Endothelial cell of umbilical vein (primary cell): Measurements from ENCODE around the gene RPL31. TPM values are rescaled to one million over a fixed set of nuclear protein-coding genes. Genes with fewer than 3 reads are reported as not detected.

Experiments used
- BruUV-seq: library from RNA; stranded (reverse); fragments of 400-500 nt; replicated peaks from 2 replicates; lab custom pipeline; 2021; lab: Mats Ljungman, UMichigan
- CTCF ChIA-PET: fragments of 300-600, 350-600 bp; sonication (Branson Sonifier 250); formaldehyde crosslinking; loops from one replicate; lab custom pipeline; 2021; ENCODE audit warnings: antibody characterized with exemption, inconsistent platforms; lab: Charles Lee
- POLR2A ChIA-PET: fragments of 300-600, 350-600 bp; sonication (Branson Sonifier 250); formaldehyde crosslinking; loops from one replicate; lab custom pipeline; 2021; ENCODE audit warnings: antibody characterized with exemption, inconsistent platforms; lab: Charles Lee
- DNase-seq: peaks from one replicate; pipeline ENCODE4 v3.0.0-alpha.2; 2011; ENCODE audit warnings: low read depth, low spot score
- FAIRE-seq: peaks from 2 replicates; lab custom pipeline; 2011; peaks lifted over from hg19 to GRCh38; lab: Jason Lieb, UNC
- H2AFZ ChIP-seq: 2 replicates; pipeline ENCODE4 v1.6.0; 2012; ENCODE audit warnings: low read depth, low read length, control low read depth, inconsistent platforms
- H3K27ac ChIP-seq: 2 replicates; pipeline ENCODE4 v1.5.1; 2011; ENCODE audit warnings: low read depth, mild to moderate bottlenecking, control low read depth, low read length, moderate library complexity; ENCODE audit not compliant: insufficient read depth
- H3K27me3 ChIP-seq, 2 experiments: 2 replicates each; pipeline versions ENCODE4 v1.6.0 to v1.6.1; 2011; ENCODE audit warnings: low read length in 2 of 2, mixed read lengths in 1 of 2; ENCODE audit not compliant: control insufficient read depth in 2 of 2, insufficient read depth in 2 of 2
- H3K36me3 ChIP-seq, 2 experiments: 2 replicates in 1 of 2; 3 replicates in 1 of 2; pipeline ENCODE4 v1.5.1; 2011; ENCODE audit warnings: low read length in 2 of 2, mild to moderate bottlenecking in 1 of 2, moderate library complexity in 1 of 2; ENCODE audit not compliant: control insufficient read depth in 2 of 2, insufficient read depth in 2 of 2; ENCODE audit errors: extremely low read depth in 1 of 2
- H3K4me1 ChIP-seq: 3 replicates; pipeline ENCODE4 v1.5.1; 2011; ENCODE audit warnings: mild to moderate bottlenecking, low read length; ENCODE audit not compliant: control insufficient read depth, insufficient read depth; ENCODE audit errors: extremely low read depth
- H3K4me2 ChIP-seq: 2 replicates; pipeline ENCODE4 v1.6.1; 2011; ENCODE audit warnings: low read length, control low read depth, mixed read lengths; ENCODE audit not compliant: insufficient read depth
- H3K4me3 ChIP-seq, 3 experiments: fragments of 200-600 bp in 1 of 3; sonication (generic), shearing (Covaris generic) in 1 of 3; replicated peaks in 1 of 3; 2 replicates each; pipeline ENCODE4 v1.5.1; 2011 to 2016; ENCODE audit warnings: control low read depth in 3 of 3, low read length in 3 of 3, mild to moderate bottlenecking in 2 of 3, inconsistent platforms in 1 of 3, low read depth in 1 of 3, moderate library complexity in 1 of 3; ENCODE audit not compliant: insufficient read depth in 1 of 3
- H3K79me2 ChIP-seq: 2 replicates; pipeline ENCODE4 v1.6.0; 2012; ENCODE audit warnings: low read length, inconsistent platforms; ENCODE audit not compliant: control insufficient read depth, insufficient read depth
- H3K9ac ChIP-seq: replicated peaks from 2 replicates; pipeline ENCODE3; 2011; ENCODE audit warnings: low read length, control low read depth; ENCODE audit not compliant: insufficient read depth; ENCODE audit errors: extremely low read depth
- H3K9me1 ChIP-seq: replicated peaks from 3 replicates; pipeline ENCODE4 v1.6.0; 2011; ENCODE audit warnings: mild to moderate bottlenecking, low read length; ENCODE audit not compliant: control insufficient read depth, insufficient read depth; ENCODE audit errors: extremely low read depth
- H3K9me3 ChIP-seq: replicated peaks from 2 replicates; pipeline ENCODE4 v1.5.1; 2012; ENCODE audit warnings: low read length, inconsistent platforms; ENCODE audit not compliant: control insufficient read depth, insufficient read depth
- H4K20me1 ChIP-seq: replicated peaks from 2 replicates; pipeline ENCODE3; 2011; ENCODE audit warnings: mild to moderate bottlenecking, low read length; ENCODE audit not compliant: control insufficient read depth, insufficient read depth; ENCODE audit errors: extremely low read depth
- EZH2 ChIP-seq: IDR thresholded peaks from 2 replicates; pipeline ENCODE4 v1.6.1; 2012; ENCODE audit warnings: borderline replicate concordance, low read depth, mild to moderate bottlenecking, moderate library complexity, low read length, inconsistent platforms; ENCODE audit not compliant: severe bottlenecking
- FOS ChIP-seq: IDR thresholded peaks from 2 replicates; pipeline ENCODE4 v1.6.1; 2011; ENCODE audit warnings: mild to moderate bottlenecking, low read length, moderate library complexity, borderline replicate concordance; ENCODE audit not compliant: insufficient read depth
- GATA2 ChIP-seq: IDR thresholded peaks from 2 replicates; pipeline ENCODE4 v1.7.0; 2011; ENCODE audit warnings: low read depth, mild to moderate bottlenecking, moderate library complexity, mixed read lengths, low read length; ENCODE audit not compliant: insufficient read length, insufficient read depth
- JUN ChIP-seq: IDR thresholded peaks from 2 replicates; pipeline ENCODE4 v1.6.1; 2011; ENCODE audit warnings: borderline replicate concordance, low read depth; ENCODE audit not compliant: insufficient read length, insufficient read depth
- MYC ChIP-seq: IDR thresholded peaks from one replicate; pipeline ENCODE4 v1.6.1; 2011; ENCODE audit warnings: mild to moderate bottlenecking, low read depth, low read length
- POLR2A ChIP-seq: IDR thresholded peaks from 2 replicates; pipeline ENCODE4 v1.6.1; 2012; ENCODE audit warnings: low read depth, mild to moderate bottlenecking, control low read depth, low read length
- POLR2AphosphoS5 ChIP-seq: IDR thresholded peaks from 2 replicates; pipeline ENCODE4 v1.6.1; 2012; ENCODE audit warnings: low read depth, mild to moderate bottlenecking, control low read depth, low read length, moderate library complexity; ENCODE audit not compliant: insufficient read depth
- dilution Hi-C: fragments of 300-500 bp; cut with MboI; formaldehyde crosslinking; loops from one replicate; pipeline ENCODE4 v1.15.0; 2019; ENCODE audit warnings: low sequenced_read_pairs; ENCODE audit not compliant: extremely low pct_ligation_motif_present
- intact Hi-C: fragments of 100-400 bp; cut with micrococcal nuclease; formaldehyde crosslinking; loops from one replicate; pipeline ENCODE4 v1.10.0; 2022
- polyA plus RNA-seq, 4 experiments: library from polyadenylated mRNA; depleted of rRNA in 3 of 4; stranded (reverse) in 3 of 4; unstranded in 1 of 4; fragments of >200 nt; gene quantifications; 2 replicates each; pipeline versions ENCODE4 v1.2.1 to v1.2.3, GENCODE V29; 2011 to 2012; ENCODE audit warnings: missing spikeins in 1 of 4
- total RNA-seq: library from RNA; stranded (reverse); gene quantifications from 2 replicates; pipeline ENCODE4 v1.2.3, GENCODE V29; 2021
- TF ChIP-seq, protein P1 (sequence below): IDR thresholded peaks from 2 replicates; pipeline ENCODE4 v1.6.1; 2011; ENCODE audit not compliant: insufficient read depth, insufficient read length
- TF ChIP-seq, protein P2 (sequence below), 2 donors: IDR thresholded peaks; 1 replicate in 1 of 2; 2 replicates in 1 of 2; pipeline ENCODE4 v1.5.1; 2011; ENCODE audit warnings: low read length in 2 of 2, mild to moderate bottlenecking in 2 of 2, moderate library complexity in 2 of 2, control low read depth in 1 of 2, inconsistent platforms in 1 of 2, low read depth in 1 of 2; ENCODE audit not compliant: insufficient read depth in 1 of 2; ENCODE audit errors: extremely low read depth in 1 of 2

RPL31 gene
- total and polyA plus RNA-seq, 2 donors (not counting 3 experiments of a cell fraction or from before 2014, with no cell fraction given) = 1,137 to 1,355 TPM

GRCh38 chr2:100987536-100987935 is 14.6 kb upstream of the RPL31 start:
- intact Hi-C loops (loop anchor here (10.0 kb wide), 1 partner anchor 563 kb away; no protein-coding TSS in a partner anchor), dilution Hi-C loops (no loop called here)
- Histone ChIP-seq H3K4me2 (no peak overlapping the region), H3K79me2 (no peaks in the 10 kb centered on the region), H3K27ac (no peak overlapping the region), H3K27me3 (no peaks in the 10 kb centered on the region), H3K9me3 (no peaks in the 10 kb centered on the region), H3K9ac (no peak overlapping the region), H3K9me1 (no peaks in the 10 kb centered on the region), H4K20me1 (no peaks in the 10 kb centered on the region), H2AFZ (no peak overlapping the region), H3K4me3 (no peak overlapping the region), H3K4me1 (peaks cover 7% of the 10 kb centered on the region), H3K36me3 (peaks cover 2 to 24% of the 10 kb centered on the region in 2 experiments)
- ChIA-PET POLR2A (no interaction called here), CTCF (interaction anchor here (0.8 to 4.3 kb wide), 8 partner anchors 9 to 393 kb away, joined by 3 to 104 read pairs (median 4); partner anchors contain the start of gene RPL31)
- DNase-seq = no peak
- FAIRE-seq = no peak
- no peak for TF ChIP-seq GATA2
- no peak for TF ChIP-seq POLR2AphosphoS5
- TF ChIP-seq, protein P1, sequence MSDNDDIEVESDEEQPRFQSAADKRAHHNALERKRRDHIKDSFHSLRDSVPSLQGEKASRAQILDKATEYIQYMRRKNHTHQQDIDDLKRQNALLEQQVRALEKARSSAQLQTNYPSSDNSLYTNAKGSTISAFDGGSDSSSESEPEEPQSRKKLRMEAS = no peak
- TF ChIP-seq, protein P2, sequence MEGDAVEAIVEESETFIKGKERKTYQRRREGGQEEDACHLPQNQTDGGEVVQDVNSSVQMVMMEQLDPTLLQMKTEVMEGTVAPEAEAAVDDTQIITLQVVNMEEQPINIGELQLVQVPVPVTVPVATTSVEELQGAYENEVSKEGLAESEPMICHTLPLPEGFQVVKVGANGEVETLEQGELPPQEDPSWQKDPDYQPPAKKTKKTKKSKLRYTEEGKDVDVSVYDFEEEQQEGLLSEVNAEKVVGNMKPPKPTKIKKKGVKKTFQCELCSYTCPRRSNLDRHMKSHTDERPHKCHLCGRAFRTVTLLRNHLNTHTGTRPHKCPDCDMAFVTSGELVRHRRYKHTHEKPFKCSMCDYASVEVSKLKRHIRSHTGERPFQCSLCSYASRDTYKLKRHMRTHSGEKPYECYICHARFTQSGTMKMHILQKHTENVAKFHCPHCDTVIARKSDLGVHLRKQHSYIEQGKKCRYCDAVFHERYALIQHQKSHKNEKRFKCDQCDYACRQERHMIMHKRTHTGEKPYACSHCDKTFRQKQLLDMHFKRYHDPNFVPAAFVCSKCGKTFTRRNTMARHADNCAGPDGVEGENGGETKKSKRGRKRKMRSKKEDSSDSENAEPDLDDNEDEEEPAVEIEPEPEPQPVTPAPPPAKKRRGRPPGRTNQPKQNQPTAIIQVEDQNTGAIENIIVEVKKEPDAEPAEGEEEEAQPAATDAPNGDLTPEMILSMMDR (IDR thresholded peaks at IDR 0.05; ENCODE audit: extremely low read depth in 1 of 2, insufficient read depth in 1 of 2, low read depth in 1 of 2, low read length in 2 of 2) = no peak
- no peak for TF ChIP-seq FOS
- no peak for TF ChIP-seq POLR2A
- TF ChIP-seq MYC = no peak
- no peak for TF ChIP-seq EZH2
- TF ChIP-seq JUN = no peak
- BruUV-seq = no TSS peak
